ENCODE results near the gene MAGI2. TPM values are rescaled to one million over a fixed set of nuclear protein-coding genes. Genes with fewer than 3 reads are reported as not detected.

Gene MAGI2
- total and polyA plus RNA-seq, 2 of the 13 experiments (the other 11 are each of a cell fraction or from before 2014, with no cell fraction given) = 1.5 to 3.8 TPM

DNA sequence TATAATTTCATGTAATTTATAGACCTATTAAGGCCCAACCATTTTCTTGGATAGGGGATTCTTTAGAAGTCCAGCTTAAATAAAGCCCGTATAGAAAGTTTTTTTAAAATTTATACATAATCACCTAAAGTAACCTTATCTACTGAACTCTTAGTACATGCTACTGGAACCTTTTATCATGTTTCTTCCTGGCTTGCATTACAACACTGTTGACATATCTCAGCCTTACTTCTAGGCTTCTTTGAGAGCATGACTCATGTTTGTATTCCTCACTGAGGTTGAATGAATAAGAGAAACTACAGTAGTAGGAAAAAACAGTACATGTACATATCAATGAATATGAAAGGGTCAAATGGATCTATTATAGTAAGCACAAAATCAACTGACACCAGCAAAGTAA is 8.2 kb upstream of the MAGI2 start (continued):
- TF ChIP-seq, protein P1, sequence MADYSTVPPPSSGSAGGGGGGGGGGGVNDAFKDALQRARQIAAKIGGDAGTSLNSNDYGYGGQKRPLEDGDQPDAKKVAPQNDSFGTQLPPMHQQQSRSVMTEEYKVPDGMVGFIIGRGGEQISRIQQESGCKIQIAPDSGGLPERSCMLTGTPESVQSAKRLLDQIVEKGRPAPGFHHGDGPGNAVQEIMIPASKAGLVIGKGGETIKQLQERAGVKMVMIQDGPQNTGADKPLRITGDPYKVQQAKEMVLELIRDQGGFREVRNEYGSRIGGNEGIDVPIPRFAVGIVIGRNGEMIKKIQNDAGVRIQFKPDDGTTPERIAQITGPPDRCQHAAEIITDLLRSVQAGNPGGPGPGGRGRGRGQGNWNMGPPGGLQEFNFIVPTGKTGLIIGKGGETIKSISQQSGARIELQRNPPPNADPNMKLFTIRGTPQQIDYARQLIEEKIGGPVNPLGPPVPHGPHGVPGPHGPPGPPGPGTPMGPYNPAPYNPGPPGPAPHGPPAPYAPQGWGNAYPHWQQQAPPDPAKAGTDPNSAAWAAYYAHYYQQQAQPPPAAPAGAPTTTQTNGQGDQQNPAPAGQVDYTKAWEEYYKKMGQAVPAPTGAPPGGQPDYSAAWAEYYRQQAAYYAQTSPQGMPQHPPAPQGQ (CRISPR knock-in tag; IDR thresholded peaks at IDR 0.05; ENCODE audit: borderline replicate concordance) = no peak
- TF ChIP-seq POLR2G (IDR thresholded peaks at IDR 0.05; ENCODE audit: low read depth, low read length) (no peak), ZNF660 (CRISPR knock-in tag; IDR thresholded peaks at IDR 0.05; ENCODE audit: borderline replicate concordance, low read depth) (no peak), ISX (CRISPR knock-in tag; conservative IDR thresholded peaks at IDR 0.05) (no peak), ZNF776 (CRISPR knock-in tag; IDR thresholded peaks at IDR 0.05) (no peak), SRSF4 (IDR thresholded peaks at IDR 0.05; ENCODE audit: low read depth, low read length, poor library complexity, severe bottlenecking) (no peak), ZFP62 (CRISPR knock-in tag; IDR thresholded peaks at IDR 0.05) (no peak), ARHGAP35 (CRISPR knock-in tag; IDR thresholded peaks at IDR 0.05; ENCODE audit: borderline replicate concordance) (no peak), DNMT1 (CRISPR knock-in tag; IDR thresholded peaks at IDR 0.05) (no peak), ZSCAN30 (CRISPR knock-in tag; IDR thresholded peaks at IDR 0.05) (no peak), XRCC5 (optimal IDR thresholded peaks at IDR 0.05; ENCODE audit: low read length) (no peak), POLR2A (IDR thresholded peaks at IDR 0.05; ENCODE audit: insufficient read depth in 1 of 2, low read depth in 2 of 2, low read length in 2 of 2) (no peak)
- TF ChIP-seq, protein P2, sequence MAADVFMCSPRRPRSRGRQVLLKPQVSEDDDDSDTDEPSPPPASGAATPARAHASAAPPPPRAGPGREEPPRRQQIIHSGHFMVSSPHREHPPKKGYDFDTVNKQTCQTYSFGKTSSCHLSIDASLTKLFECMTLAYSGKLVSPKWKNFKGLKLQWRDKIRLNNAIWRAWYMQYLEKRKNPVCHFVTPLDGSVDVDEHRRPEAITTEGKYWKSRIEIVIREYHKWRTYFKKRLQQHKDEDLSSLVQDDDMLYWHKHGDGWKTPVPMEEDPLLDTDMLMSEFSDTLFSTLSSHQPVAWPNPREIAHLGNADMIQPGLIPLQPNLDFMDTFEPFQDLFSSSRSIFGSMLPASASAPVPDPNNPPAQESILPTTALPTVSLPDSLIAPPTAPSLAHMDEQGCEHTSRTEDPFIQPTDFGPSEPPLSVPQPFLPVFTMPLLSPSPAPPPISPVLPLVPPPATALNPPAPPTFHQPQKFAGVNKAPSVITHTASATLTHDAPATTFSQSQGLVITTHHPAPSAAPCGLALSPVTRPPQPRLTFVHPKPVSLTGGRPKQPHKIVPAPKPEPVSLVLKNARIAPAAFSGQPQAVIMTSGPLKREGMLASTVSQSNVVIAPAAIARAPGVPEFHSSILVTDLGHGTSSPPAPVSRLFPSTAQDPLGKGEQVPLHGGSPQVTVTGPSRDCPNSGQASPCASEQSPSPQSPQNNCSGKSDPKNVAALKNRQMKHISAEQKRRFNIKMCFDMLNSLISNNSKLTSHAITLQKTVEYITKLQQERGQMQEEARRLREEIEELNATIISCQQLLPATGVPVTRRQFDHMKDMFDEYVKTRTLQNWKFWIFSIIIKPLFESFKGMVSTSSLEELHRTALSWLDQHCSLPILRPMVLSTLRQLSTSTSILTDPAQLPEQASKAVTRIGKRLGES (CRISPR knock-in tag; IDR thresholded peaks at IDR 0.05; ENCODE audit: borderline replicate concordance) = no peak
- TF ChIP-seq, protein P3, sequence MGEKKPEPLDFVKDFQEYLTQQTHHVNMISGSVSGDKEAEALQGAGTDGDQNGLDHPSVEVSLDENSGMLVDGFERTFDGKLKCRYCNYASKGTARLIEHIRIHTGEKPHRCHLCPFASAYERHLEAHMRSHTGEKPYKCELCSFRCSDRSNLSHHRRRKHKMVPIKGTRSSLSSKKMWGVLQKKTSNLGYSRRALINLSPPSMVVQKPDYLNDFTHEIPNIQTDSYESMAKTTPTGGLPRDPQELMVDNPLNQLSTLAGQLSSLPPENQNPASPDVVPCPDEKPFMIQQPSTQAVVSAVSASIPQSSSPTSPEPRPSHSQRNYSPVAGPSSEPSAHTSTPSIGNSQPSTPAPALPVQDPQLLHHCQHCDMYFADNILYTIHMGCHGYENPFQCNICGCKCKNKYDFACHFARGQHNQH (CRISPR knock-in tag; IDR thresholded peaks at IDR 0.05) = no peak
- TF ChIP-seq, protein P4, sequence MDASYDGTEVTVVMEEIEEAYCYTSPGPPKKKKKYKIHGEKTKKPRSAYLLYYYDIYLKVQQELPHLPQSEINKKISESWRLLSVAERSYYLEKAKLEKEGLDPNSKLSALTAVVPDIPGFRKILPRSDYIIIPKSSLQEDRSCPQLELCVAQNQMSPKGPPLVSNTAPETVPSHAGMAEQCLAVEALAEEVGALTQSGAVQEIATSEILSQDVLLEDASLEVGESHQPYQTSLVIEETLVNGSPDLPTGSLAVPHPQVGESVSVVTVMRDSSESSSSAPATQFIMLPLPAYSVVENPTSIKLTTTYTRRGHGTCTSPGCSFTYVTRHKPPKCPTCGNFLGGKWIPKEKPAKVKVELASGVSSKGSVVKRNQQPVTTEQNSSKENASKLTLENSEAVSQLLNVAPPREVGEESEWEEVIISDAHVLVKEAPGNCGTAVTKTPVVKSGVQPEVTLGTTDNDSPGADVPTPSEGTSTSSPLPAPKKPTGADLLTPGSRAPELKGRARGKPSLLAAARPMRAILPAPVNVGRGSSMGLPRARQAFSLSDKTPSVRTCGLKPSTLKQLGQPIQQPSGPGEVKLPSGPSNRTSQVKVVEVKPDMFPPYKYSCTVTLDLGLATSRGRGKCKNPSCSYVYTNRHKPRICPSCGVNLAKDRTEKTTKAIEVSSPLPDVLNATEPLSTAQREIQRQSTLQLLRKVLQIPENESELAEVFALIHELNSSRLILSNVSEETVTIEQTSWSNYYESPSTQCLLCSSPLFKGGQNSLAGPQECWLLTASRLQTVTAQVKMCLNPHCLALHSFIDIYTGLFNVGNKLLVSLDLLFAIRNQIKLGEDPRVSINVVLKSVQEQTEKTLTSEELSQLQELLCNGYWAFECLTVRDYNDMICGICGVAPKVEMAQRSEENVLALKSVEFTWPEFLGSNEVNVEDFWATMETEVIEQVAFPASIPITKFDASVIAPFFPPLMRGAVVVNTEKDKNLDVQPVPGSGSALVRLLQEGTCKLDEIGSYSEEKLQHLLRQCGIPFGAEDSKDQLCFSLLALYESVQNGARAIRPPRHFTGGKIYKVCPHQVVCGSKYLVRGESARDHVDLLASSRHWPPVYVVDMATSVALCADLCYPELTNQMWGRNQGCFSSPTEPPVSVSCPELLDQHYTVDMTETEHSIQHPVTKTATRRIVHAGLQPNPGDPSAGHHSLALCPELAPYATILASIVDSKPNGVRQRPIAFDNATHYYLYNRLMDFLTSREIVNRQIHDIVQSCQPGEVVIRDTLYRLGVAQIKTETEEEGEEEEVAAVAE (CRISPR knock-in tag; IDR thresholded peaks at IDR 0.05; ENCODE audit: borderline replicate concordance) = no peak
- TF ChIP-seq, protein P5, sequence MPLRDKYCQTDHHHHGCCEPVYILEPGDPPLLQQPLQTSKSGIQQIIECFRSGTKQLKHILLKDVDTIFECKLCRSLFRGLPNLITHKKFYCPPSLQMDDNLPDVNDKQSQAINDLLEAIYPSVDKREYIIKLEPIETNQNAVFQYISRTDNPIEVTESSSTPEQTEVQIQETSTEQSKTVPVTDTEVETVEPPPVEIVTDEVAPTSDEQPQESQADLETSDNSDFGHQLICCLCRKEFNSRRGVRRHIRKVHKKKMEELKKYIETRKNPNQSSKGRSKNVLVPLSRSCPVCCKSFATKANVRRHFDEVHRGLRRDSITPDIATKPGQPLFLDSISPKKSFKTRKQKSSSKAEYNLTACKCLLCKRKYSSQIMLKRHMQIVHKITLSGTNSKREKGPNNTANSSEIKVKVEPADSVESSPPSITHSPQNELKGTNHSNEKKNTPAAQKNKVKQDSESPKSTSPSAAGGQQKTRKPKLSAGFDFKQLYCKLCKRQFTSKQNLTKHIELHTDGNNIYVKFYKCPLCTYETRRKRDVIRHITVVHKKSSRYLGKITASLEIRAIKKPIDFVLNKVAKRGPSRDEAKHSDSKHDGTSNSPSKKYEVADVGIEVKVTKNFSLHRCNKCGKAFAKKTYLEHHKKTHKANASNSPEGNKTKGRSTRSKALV (CRISPR knock-in tag; IDR thresholded peaks at IDR 0.05) = no peak
- TF ChIP-seq, protein P6, sequence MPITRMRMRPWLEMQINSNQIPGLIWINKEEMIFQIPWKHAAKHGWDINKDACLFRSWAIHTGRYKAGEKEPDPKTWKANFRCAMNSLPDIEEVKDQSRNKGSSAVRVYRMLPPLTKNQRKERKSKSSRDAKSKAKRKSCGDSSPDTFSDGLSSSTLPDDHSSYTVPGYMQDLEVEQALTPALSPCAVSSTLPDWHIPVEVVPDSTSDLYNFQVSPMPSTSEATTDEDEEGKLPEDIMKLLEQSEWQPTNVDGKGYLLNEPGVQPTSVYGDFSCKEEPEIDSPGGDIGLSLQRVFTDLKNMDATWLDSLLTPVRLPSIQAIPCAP (CRISPR knock-in tag; IDR thresholded peaks at IDR 0.05; ENCODE audit: low read depth) = no peak
